Left lung (tissue), 10 donors: ENCODE measurements around the gene VGF. TPM values are rescaled to one million over a fixed set of nuclear protein-coding genes. Genes with fewer than 3 reads are reported as not detected.

Experiments
- ATAC-seq: fragments of 200-7000 bp; cut with Tn5 transposase; one replicate; pipeline ENCODE4 v1.9.1; 2020; ENCODE audit warnings: moderate library complexity
- DNase-seq, 4 donors: peaks; one replicate each; pipeline ENCODE4 v3.0.0-alpha.2; 2013 to 2020
- H3K27ac ChIP-seq, 2 donors: fragments of 200-600 bp; sonication (generic) in 1 of 2; one replicate each; pipeline versions ENCODE4 v1.5.0 to v1.8.0; 2020 to 2021
- H3K27me3 ChIP-seq, 2 donors: fragments of 200-600 bp; sonication (generic) in 1 of 2; one replicate each; pipeline versions ENCODE4 v1.5.0 to v1.8.0; 2020 to 2021
- H3K36me3 ChIP-seq, 2 donors: fragments of 200-600 bp; sonication (generic) in 1 of 2; one replicate each; pipeline versions ENCODE4 v1.5.0 to v1.8.0; 2020 to 2021
- H3K4me1 ChIP-seq, 2 donors: fragments of 200-600 bp; one replicate each; pipeline ENCODE4 v1.8.0; 2021
- H3K4me3 ChIP-seq, 2 donors: fragments of 200-600 bp; sonication (generic) in 1 of 2; one replicate each; pipeline versions ENCODE4 v1.5.0 to v1.8.0; 2020 to 2021; ENCODE audit warnings: mild to moderate bottlenecking in 1 of 2
- H3K9me3 ChIP-seq, 2 donors: fragments of 200-600 bp; sonication (generic) in 1 of 2; one replicate each; pipeline versions ENCODE4 v1.5.0 to v1.8.0; 2020 to 2021
- CTCF ChIP-seq, 2 donors: fragments of 200-600 bp; sonication (generic) in 1 of 2; IDR thresholded peaks; one replicate each; pipeline versions ENCODE4 v1.5.0 to v1.8.0; 2021; ENCODE audit warnings: antibody characterized with exemption in 2 of 2
- intact Hi-C, 2 donors: fragments of 100-400 bp; cut with DNase I; formaldehyde crosslinking; loops; one replicate each; pipeline versions ENCODE4 v1.11.2 to v1.14.2; 2022
- polyA plus RNA-seq, 6 donors: library from polyadenylated mRNA; unstranded; fragments of 120-200 nt; gene quantifications; one replicate each; pipeline ENCODE4 v1.2.1, GENCODE V29; 2013; ENCODE audit not compliant: insufficient read length in 6 of 6
- total RNA-seq, 2 donors: library from RNA; stranded (reverse); fragmentation: NEBNext Ultra II Directional; extraction: Animal tissue kit (Norgen Biotek cat#: 25700); gene quantifications; one replicate each; pipeline ENCODE4 v1.2.1, GENCODE V29; 2021
- donor health status: DM: no; HTN: yes; CAD: no.
- donor health status: DM: no; HTN: no; CAD: no.

Gene VGF
- total and polyA plus RNA-seq, 8 donors = 0.82 to 1.4 (median 0.95) TPM; not detected in 2

GRCh38 chr7:101125989-101126650 is 39.2 kb downstream of the VGF start:
- DNase-seq (peak in 3 of 4 donors; percentile 54 to 77 (median 75)), ATAC-seq (peak; percentile 38)
- Histone ChIP-seq H3K27me3 (peaks cover 0 to 58% of the 10 kb centered on the region in 2 donors), H3K27ac (peak overlapping the region; percentile 63 to 83), H3K4me1 (peaks cover 17 to 75% of the 10 kb centered on the region in 2 donors), H3K4me3 (no peak overlapping the region), H3K36me3 (peaks cover 0 to 10% of the 10 kb centered on the region in 2 donors), H3K9me3 (no peaks in the 10 kb centered on the region)
- no peak for TF ChIP-seq CTCF (IDR thresholded peaks at IDR 0.05)
- intact Hi-C loops = no loop called here

- no peak for TF ChIP-seq CTCF (IDR thresholded peaks at IDR 0.05)
- H3K27ac ChIP-seq = peak overlapping the region; percentile 63 to 83
- peaks cover 17 to 71% of the 10 kb centered on the region in 2 donors for H3K4me1 ChIP-seq
- no peak overlapping the region for H3K4me3 ChIP-seq
- intact Hi-C loops = no loop called here
- ATAC-seq (peak; percentile 7), DNase-seq (peak in 1 of 4 donors; percentile 65)
- peaks cover 0 to 58% of the 10 kb centered on the region in 2 donors for H3K27me3 ChIP-seq
- H3K36me3 ChIP-seq = no peaks in the 10 kb centered on the region
- no peaks in the 10 kb centered on the region for H3K9me3 ChIP-seq
Measured at GRCh38 chr7:101124376-101125056, 40.9 kb downstream of the VGF start.

- Histone ChIP-seq H3K27me3 (peaks cover 0 to 58% of the 10 kb centered on the region in 2 donors), H3K4me1 (peaks cover 17 to 70% of the 10 kb centered on the region in 2 donors), H3K9me3 (no peaks in the 10 kb centered on the region), H3K27ac (peak overlapping the region in 1 of 2 donors; percentile 74), H3K4me3 (no peak overlapping the region), H3K36me3 (no peaks in the 10 kb centered on the region)
- intact Hi-C loops = no loop called here
- TF ChIP-seq CTCF (IDR thresholded peaks at IDR 0.05) = no peak
- DNase-seq (no peak), ATAC-seq (no peak)
Measured at GRCh38 chr7:101123703-101124068, 41.7 kb downstream of the VGF start.

- intact Hi-C loops = no loop called here
- peak overlapping the region; percentile 74 to 84 for H3K27ac ChIP-seq
- no peaks in the 10 kb centered on the region for H3K36me3 ChIP-seq
- no peak for TF ChIP-seq CTCF (IDR thresholded peaks at IDR 0.05)
- DNase-seq (no peak), ATAC-seq (no peak)
- no peak overlapping the region for H3K4me3 ChIP-seq
- no peaks in the 10 kb centered on the region for H3K9me3 ChIP-seq
- H3K27me3 ChIP-seq = peaks cover 0 to 58% of the 10 kb centered on the region in 2 donors
- H3K4me1 ChIP-seq = peaks cover 17 to 71% of the 10 kb centered on the region in 2 donors
Measured at GRCh38 chr7:101122933-101123702, 42.3 kb downstream of the VGF start.
